ENCODE results near the gene CEP112. TPM values are rescaled to one million over a fixed set of nuclear protein-coding genes. Genes with fewer than 3 reads are reported as not detected.

CEP112 gene
- total RNA-seq, 4 donors from 2014 or later: 18.9 to 51.8 (median 29.6) TPM

DNA sequence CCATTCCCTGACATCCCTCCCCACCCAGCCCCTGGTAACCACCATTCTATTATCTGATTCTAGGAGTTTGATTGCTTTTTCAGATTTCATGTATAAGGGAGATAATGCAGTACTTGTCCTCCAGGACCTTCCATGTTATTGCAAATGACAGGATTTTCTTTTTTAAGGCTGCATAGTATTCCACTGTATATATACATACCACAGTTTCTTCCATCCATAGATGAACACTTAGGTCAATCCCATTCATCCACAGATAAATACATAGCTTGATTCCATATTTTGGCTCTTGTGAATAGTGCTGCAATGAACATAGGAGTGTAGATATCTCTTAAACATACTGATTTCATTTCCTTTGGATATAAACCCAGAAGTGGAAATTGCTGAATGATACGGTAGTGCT lies 183.3 kb downstream of the CEP112 start:
- TF ChIP-seq, protein P1, sequence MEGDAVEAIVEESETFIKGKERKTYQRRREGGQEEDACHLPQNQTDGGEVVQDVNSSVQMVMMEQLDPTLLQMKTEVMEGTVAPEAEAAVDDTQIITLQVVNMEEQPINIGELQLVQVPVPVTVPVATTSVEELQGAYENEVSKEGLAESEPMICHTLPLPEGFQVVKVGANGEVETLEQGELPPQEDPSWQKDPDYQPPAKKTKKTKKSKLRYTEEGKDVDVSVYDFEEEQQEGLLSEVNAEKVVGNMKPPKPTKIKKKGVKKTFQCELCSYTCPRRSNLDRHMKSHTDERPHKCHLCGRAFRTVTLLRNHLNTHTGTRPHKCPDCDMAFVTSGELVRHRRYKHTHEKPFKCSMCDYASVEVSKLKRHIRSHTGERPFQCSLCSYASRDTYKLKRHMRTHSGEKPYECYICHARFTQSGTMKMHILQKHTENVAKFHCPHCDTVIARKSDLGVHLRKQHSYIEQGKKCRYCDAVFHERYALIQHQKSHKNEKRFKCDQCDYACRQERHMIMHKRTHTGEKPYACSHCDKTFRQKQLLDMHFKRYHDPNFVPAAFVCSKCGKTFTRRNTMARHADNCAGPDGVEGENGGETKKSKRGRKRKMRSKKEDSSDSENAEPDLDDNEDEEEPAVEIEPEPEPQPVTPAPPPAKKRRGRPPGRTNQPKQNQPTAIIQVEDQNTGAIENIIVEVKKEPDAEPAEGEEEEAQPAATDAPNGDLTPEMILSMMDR (IDR thresholded peaks at IDR 0.05; ENCODE audit: low read depth): no peak

DNA sequence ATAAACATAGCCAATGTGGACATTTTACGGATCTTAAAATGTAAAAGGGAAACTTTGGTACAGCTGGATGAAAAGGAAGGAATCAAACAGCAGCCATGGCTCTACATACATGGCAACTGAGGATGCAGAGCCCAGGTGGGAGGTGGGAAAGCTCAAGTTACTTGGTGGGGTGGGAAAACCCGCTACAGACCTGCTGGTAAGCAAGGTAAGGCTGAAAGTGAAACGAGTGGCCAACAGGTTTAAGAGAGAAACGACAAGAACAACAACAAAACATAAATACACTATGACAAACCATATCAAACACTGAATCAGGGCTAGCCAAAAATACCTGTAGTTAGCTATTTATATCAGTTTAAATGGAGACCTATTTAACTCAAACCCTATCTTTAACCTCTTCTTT lies 185.3 kb downstream of the CEP112 start:
- TF ChIP-seq, protein P1 (IDR thresholded peaks at IDR 0.05; ENCODE audit: low read depth): no peak

DNA sequence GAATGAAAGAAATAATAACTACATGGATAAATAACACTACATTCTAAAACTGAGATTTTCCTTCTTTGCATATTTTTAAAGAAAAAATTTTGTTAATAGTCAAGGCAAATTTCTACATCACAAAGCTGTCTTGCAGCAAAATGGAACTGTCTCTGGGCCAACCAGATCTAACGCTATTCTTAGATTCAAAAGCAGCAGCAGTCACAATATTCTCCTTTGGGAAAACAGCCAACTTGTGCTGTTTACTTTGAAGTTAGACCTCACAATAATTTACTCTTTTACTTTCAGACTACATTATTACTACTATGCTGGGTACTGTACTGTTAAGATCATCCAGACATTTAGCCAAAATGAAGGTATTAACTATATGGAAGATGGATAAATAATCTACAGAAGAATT lies 189.1 kb downstream of the CEP112 start:
- TF ChIP-seq, protein P1 (IDR thresholded peaks at IDR 0.05; ENCODE audit: low read depth): no peak

DNA sequence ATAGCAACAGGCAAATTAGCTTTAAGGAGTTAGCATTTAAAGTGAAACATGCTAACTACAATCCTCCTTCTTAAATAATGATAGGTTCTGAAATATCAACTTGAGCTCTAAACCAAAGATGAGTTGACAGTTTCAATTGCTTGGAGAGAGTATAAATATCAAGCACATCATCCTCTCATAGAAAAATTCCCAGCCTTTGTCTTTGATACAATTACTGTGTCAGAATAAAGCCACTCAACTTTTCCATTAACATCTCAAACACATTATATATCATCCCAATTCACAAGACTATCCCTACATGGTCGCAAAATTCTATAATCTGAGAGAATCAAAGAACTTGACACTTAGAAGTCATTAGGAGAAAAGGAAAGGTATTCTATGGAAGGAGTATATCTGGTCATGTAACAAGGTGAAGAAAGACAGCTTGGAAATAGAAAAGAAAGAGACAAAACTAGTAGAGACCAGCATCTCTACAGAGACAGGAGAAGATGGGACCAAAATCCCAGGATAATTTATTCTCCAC lies 189.8 kb downstream of the CEP112 start:
- TF ChIP-seq, protein P1 (IDR thresholded peaks at IDR 0.05; ENCODE audit: low read depth): no peak

DNA sequence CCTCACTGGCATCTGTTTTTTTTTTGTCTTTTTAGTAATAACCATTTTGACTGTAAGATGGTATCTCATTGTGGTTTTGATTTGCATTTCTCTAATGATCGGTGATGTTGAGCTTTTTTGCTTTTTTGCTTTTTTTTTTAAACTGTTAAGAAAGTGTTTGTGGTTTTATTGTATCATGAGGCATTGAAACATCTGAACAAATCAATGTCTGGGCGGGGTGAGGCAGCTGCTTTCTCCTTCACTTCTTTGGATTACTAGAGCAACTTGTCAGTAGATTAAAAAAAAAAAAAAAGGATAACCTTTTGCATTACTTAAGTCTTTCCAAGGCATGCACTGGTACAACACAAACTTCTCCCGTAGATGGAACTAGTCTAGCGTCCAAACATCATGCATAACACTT lies 191.7 kb downstream of the CEP112 start:
- TF ChIP-seq, protein P1 (IDR thresholded peaks at IDR 0.05; ENCODE audit: low read depth): no peak

DNA sequence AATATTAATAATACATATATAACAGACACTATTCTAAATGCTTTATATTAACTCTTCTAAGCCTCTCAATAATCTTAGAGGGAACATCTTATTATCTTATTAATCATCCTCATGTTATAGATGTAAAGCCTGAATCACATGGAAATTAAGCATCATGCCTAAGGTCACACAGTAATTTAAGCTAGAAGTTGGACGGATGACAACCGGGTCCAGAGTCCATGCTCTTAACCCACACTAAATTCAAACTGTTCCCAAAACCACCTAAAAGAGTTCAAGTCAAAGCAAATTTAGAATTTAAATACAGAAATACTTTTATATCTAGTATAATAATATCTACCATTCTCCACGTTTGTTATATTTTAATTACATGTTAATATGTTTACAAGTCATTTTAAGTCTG lies 193.3 kb downstream of the CEP112 start:
- TF ChIP-seq, protein P1 (IDR thresholded peaks at IDR 0.05; ENCODE audit: low read depth): no peak

DNA sequence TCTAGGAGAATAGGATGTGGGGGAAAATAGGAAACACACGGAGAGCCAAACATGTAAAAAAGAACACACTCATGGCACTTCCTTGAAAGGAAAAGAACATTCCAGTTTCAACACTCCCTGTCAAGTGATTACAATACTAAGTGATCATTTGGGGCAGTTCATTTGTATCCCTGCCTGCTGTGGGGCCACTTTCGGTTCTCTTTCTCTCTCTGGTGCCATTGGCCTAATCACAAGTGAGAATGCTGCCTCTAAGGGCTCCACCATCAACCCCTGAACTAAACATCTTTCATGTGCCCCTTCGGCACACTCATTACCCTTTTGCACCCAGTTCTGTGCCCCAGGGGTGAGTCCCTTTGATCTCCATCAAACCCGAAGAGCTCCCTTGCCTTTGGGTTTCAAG lies 197.3 kb downstream of the CEP112 start:
- TF ChIP-seq, protein P1 (IDR thresholded peaks at IDR 0.05; ENCODE audit: low read depth): no peak
